ENCODE measurements around the gene CDH22. TPM values are rescaled to one million over a fixed set of nuclear protein-coding genes. Genes with fewer than 3 reads are reported as not detected.

CDH22 gene
- total and polyA plus RNA-seq, 9 of the 15 experiments (the other 6 are each of a cell fraction or from before 2014, with no cell fraction given), result 0.07 to 0.08 TPM; not detected in 7

DNA sequence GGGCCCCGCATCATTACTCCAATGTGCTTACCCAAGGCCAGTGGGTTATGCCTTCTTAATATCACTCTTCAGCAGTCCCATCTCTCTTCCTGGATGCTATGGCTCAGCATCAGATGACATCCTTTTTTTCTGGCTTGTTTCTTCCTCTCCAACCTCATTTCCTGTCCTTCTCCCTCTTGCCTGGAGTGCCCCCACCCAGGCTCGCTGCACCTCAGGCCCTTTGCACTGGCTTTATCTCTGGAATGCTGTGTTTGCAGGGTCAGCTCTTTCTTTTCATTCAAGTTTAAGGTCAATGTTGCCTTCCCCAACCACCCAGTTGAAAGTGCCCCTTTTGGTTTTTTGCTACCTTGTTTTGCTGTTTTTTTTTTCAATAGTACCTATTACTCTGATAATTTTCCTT, 153.5 kb downstream of the CDH22 start:
- H4K20me1 ChIP-seq (replicated peaks; ENCODE audit: control insufficient read depth, insufficient read depth, low read length), result no peaks in the 10 kb centered on the region; the same call in 1 of the 2 replicates
- H3K9ac ChIP-seq (ENCODE audit: insufficient read depth in 1 of 2, low read depth in 2 of 2, low read length in 2 of 2), result no peak overlapping the region
- H3K36me3 ChIP-seq (ENCODE audit: control insufficient read depth, insufficient read depth, low read length), result no peaks in the 10 kb centered on the region
- H3K4me2 ChIP-seq (ENCODE audit: insufficient read depth, low read length), result no peak overlapping the region
- POLR2A ChIA-PET, result no interaction called here
- WGBS (ENCODE audit: insufficient coverage, low coverage, missing lambda C conversion rate), result 0% methylated on average over 2 of the region's 2 CpGs
- no peak for ATAC-seq
- no peak overlapping the region for H3K4me3 ChIP-seq
- no peak for TF ChIP-seq NR2C2 (CRISPR knock-in tag; IDR thresholded peaks at IDR 0.05)
- no peak for TF ChIP-seq NR2C2 (tag; IDR thresholded peaks at IDR 0.05)
- no peak for TF ChIP-seq ZC3H4 (CRISPR knock-in tag; IDR thresholded peaks at IDR 0.05; ENCODE audit: borderline replicate concordance)
- TF ChIP-seq, protein P1, sequence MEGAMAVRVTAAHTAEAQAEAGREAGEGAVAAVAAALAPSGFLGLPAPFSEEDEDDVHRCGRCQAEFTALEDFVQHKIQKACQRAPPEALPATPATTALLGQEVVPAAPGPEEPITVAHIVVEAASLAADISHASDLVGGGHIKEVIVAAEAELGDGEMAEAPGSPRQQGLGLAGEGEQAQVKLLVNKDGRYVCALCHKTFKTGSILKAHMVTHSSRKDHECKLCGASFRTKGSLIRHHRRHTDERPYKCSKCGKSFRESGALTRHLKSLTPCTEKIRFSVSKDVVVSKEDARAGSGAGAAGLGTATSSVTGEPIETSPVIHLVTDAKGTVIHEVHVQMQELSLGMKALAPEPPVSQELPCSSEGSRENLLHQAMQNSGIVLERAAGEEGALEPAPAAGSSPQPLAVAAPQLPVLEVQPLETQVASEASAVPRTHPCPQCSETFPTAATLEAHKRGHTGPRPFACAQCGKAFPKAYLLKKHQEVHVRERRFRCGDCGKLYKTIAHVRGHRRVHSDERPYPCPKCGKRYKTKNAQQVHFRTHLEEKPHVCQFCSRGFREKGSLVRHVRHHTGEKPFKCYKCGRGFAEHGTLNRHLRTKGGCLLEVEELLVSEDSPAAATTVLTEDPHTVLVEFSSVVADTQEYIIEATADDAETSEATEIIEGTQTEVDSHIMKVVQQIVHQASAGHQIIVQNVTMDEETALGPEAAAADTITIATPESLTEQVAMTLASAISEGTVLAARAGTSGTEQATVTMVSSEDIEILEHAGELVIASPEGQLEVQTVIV (CRISPR knock-in tag; IDR thresholded peaks at IDR 0.05; ENCODE audit: borderline replicate concordance), result no peak
- no peak for TF ChIP-seq ZNF282 (CRISPR knock-in tag; IDR thresholded peaks at IDR 0.05)
- no peak for TF ChIP-seq ZNF24 (IDR thresholded peaks at IDR 0.05)
- TF ChIP-seq RAD21 (CRISPR knock-in tag; conservative IDR thresholded peaks at IDR 0.05 in 1 of 2, IDR thresholded peaks at IDR 0.05 in 1 of 2), result no peak
- no peak for TF ChIP-seq PTTG1 (tag; IDR thresholded peaks at IDR 0.05; ENCODE audit: low read depth)
- TF ChIP-seq RBM14 (IDR thresholded peaks at IDR 0.05; ENCODE audit: borderline replicate concordance, insufficient read depth, low read depth, low read length), result no peak
- TF ChIP-seq, protein P2, sequence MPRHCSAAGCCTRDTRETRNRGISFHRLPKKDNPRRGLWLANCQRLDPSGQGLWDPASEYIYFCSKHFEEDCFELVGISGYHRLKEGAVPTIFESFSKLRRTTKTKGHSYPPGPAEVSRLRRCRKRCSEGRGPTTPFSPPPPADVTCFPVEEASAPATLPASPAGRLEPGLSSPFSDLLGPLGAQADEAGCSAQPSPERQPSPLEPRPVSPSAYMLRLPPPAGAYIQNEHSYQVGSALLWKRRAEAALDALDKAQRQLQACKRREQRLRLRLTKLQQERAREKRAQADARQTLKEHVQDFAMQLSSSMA (CRISPR knock-in tag; IDR thresholded peaks at IDR 0.05), result no peak
- TF ChIP-seq, protein P3, sequence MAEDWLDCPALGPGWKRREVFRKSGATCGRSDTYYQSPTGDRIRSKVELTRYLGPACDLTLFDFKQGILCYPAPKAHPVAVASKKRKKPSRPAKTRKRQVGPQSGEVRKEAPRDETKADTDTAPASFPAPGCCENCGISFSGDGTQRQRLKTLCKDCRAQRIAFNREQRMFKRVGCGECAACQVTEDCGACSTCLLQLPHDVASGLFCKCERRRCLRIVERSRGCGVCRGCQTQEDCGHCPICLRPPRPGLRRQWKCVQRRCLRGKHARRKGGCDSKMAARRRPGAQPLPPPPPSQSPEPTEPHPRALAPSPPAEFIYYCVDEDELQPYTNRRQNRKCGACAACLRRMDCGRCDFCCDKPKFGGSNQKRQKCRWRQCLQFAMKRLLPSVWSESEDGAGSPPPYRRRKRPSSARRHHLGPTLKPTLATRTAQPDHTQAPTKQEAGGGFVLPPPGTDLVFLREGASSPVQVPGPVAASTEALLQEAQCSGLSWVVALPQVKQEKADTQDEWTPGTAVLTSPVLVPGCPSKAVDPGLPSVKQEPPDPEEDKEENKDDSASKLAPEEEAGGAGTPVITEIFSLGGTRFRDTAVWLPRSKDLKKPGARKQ (CRISPR knock-in tag; IDR thresholded peaks at IDR 0.05), result no peak
- no peak for FAIRE-seq
- H3K79me2 ChIP-seq (ENCODE audit: control insufficient read depth, insufficient read depth, low read length), result no peaks in the 10 kb centered on the region
- no peaks in the 10 kb centered on the region for H3K4me1 ChIP-seq (replicated peaks in 1 of 2; ENCODE audit: control insufficient read depth in 2 of 2, insufficient read depth in 2 of 2, low read length in 2 of 2)
- in situ Hi-C loops (cut with MboI), result no loop called here
- H3K27me3 ChIP-seq (ENCODE audit: control insufficient read depth in 2 of 2, insufficient read depth in 2 of 2, low read length in 2 of 2), result peaks cover 24 to 65% of the 10 kb centered on the region in 2 experiments; a peak in 3 of 5 replicates
- no TSS peak for BruUV-seq (replicated peaks)
- intact Hi-C loops (cut with micrococcal nuclease), result no loop called here
- no peak overlapping the region for H2AFZ ChIP-seq (ENCODE audit: low read depth, low read length)
- CTCF ChIA-PET (ENCODE audit: low intra/inter-chr PET ratio), result no interaction called here
- no peaks in the 10 kb centered on the region for H3K9me1 ChIP-seq (ENCODE audit: control insufficient read depth, insufficient read depth, low read length)
- DNase-seq (ENCODE audit: extremely low read depth in 1 of 4, low spot score in 3 of 4), result no peak
- H3K27ac ChIP-seq (ENCODE audit: extremely low read depth, low read depth, low read length), result no peak overlapping the region
- no peaks in the 10 kb centered on the region for H3K9me3 ChIP-seq (replicated peaks; ENCODE audit: control insufficient read depth, insufficient read depth, low read depth, low read length)
